ENCODE results near the gene NPTXR. TPM values are rescaled to one million over a fixed set of nuclear protein-coding genes. Genes with fewer than 3 reads are reported as not detected.

The NPTXR gene
- total and polyA plus RNA-seq, 5 donors, result 23.8 to 51.1 (median 32.3) TPM

DNA sequence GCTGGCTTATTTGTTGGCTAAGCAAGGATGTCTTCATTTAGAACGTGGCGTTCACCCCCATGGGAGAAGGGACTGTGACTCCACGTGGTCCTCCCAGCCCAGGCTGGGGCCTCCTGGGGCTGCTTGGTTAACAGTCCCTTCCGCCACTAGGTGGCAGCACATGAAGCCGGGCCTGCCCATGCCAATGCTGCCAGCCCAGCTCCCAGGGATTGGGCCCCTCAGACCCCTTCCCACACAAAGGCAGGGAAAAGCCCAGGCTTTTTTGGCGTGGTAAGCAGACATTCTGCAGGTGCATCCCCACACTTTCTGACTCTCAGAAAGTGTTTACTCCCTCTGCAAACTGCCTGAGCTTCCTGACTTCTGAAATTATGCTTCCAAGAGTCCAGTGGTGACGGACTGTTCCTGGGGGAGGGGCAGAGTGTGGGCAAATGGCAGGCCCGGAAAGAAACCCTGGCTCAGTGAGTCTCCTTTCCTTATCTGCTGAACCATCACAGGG, 25.1 kb upstream of the NPTXR start:
- intact Hi-C loops (cut with DNase I), result loop anchor here in 2 of 4 donors (10.0 kb wide), 3 partner anchors 136 to 446 kb away; partner anchors contain the start of gene RPL3 (in 1 of the 2)
- Histone ChIP-seq H3K27ac (ENCODE audit: low read length) (no peak overlapping the region), H3K4me1 (ENCODE audit: control insufficient read depth, insufficient read depth, low read length) (peaks cover 11% of the 10 kb centered on the region), H3K4me3 (ENCODE audit: low read length) (no peak overlapping the region), H3K9me3 (ENCODE audit: control insufficient read depth, low read length) (no peaks in the 10 kb centered on the region), H3K27me3 (ENCODE audit: control insufficient read depth, insufficient read depth) (no peaks in the 10 kb centered on the region)
- DNase-seq (peak; percentile 84 to 94 (median 92)), ATAC-seq (peak; percentile 18 to 31)
- 9% methylated on average over 8 of the region's 8 CpGs for WGBS

GRCh38 chr22:38868286-38868721, 24.5 kb upstream of the NPTXR start:
- ATAC-seq, result no peak
- Histone ChIP-seq H3K27me3 (ENCODE audit: control insufficient read depth, insufficient read depth) (no peaks in the 10 kb centered on the region), H3K4me3 (ENCODE audit: low read length) (no peak overlapping the region), H3K4me1 (ENCODE audit: control insufficient read depth, insufficient read depth, low read length) (peaks cover 11% of the 10 kb centered on the region), H3K27ac (ENCODE audit: low read length) (no peak overlapping the region), H3K9me3 (ENCODE audit: control insufficient read depth, low read length) (no peaks in the 10 kb centered on the region)
- WGBS, result 88% methylated on average over 8 of the region's 8 CpGs
- no peak for DNase-seq
- intact Hi-C loops (cut with DNase I), result loop anchor here in 2 of 4 donors (10.0 kb wide), 3 partner anchors 136 to 446 kb away; partner anchors contain the start of gene RPL3 (in 1 of the 2)

DNA sequence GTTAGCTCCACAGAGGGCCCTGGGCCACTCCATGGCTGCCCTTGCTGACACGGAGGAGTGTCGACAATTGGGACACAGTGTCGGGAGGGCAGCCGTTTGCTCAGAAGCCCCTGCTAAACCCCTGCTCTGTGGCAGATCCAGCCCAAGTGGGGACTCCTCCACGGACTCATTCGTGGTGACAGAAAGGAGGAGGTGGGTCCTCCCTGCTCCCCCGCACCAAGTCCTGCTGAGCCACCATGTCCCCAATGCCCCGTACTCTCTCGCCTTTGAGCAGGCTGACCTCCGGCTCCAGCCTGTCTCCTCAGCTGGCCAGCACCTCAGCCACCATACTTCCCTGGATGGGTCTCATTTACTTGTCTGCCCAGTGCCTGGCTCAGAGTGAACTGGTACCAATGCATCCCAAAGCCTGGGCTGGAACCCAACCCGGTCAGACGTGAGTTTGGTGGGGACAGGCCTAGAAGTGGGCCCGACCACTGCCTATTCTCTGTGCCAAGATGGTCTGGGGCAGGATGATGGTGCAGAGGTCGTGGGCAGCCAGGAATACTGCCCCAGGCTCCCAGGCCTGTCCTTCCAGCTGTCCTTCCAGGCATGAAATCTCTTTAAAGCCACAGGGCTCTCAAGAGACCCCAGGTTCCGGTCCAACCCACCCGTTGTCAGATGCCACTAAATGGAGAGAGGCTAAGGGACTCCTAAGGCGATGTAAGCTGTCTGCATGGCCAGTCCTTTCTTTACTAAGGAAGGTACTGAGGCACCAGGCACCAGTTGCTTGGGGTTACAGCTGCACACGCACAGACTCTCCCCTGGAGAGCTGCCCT, 23.9 kb upstream of the NPTXR start:
- WGBS, result 84% methylated on average over 18 of the region's 18 CpGs
- Histone ChIP-seq H3K27me3 (ENCODE audit: control insufficient read depth, insufficient read depth) (no peaks in the 10 kb centered on the region), H3K4me3 (ENCODE audit: low read length) (no peak overlapping the region), H3K4me1 (ENCODE audit: control insufficient read depth, insufficient read depth, low read length) (peaks cover 14% of the 10 kb centered on the region), H3K9me3 (ENCODE audit: control insufficient read depth, low read length) (no peaks in the 10 kb centered on the region), H3K27ac (ENCODE audit: low read length) (no peak overlapping the region)
- intact Hi-C loops (cut with DNase I), result loop anchor here in 2 of 4 donors (10.0 kb wide), 3 partner anchors 137 to 447 kb away; partner anchors contain the start of gene RPL3 (in 1 of the 2)
- ATAC-seq (no peak), DNase-seq (peak in 1 of 3 donors; percentile 45)

DNA sequence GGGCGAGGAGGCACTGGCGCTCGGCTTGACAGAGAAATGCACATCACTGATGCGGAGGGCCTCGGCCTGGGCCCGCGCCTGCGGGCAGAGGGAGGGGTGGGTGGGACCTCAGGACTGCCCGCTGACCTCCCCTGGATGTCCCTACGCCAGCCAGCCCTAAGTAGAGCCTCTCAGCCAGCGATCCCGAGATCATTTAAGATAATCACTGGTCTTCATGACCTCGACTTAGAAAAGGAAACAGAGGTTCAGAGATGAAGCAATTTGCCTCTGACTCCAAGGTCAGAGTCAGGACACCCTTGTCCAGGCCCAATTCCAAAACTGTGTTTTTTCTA, 23.3 kb upstream of the NPTXR start:
- 79% methylated on average over 13 of the region's 13 CpGs for WGBS
- Histone ChIP-seq H3K27me3 (ENCODE audit: control insufficient read depth, insufficient read depth) (no peaks in the 10 kb centered on the region), H3K9me3 (ENCODE audit: control insufficient read depth, low read length) (no peaks in the 10 kb centered on the region), H3K4me1 (ENCODE audit: control insufficient read depth, insufficient read depth, low read length) (peaks cover 15% of the 10 kb centered on the region), H3K27ac (ENCODE audit: low read length) (no peak overlapping the region), H3K4me3 (ENCODE audit: low read length) (no peak overlapping the region)
- no peak for ATAC-seq
- intact Hi-C loops (cut with DNase I), result loop anchor here in 2 of 4 donors (10.0 kb wide), 3 partner anchors 138 to 448 kb away; partner anchors contain the start of gene RPL3 (in 1 of the 2)
- DNase-seq, result no peak

GRCh38 chr22:38866399-38867123, 22.7 kb upstream of the NPTXR start:
- Histone ChIP-seq H3K4me3 (ENCODE audit: low read length) (no peak overlapping the region), H3K27me3 (ENCODE audit: control insufficient read depth, insufficient read depth) (no peaks in the 10 kb centered on the region), H3K4me1 (ENCODE audit: control insufficient read depth, insufficient read depth, low read length) (peaks cover 17% of the 10 kb centered on the region), H3K9me3 (ENCODE audit: control insufficient read depth, low read length) (no peaks in the 10 kb centered on the region), H3K27ac (ENCODE audit: low read length) (no peak overlapping the region)
- 75% methylated on average over 75 of the region's 75 CpGs for WGBS
- peak in 2 of 3 donors; percentile 62 to 71 for DNase-seq
- no peak for ATAC-seq
- intact Hi-C loops (cut with DNase I), result loop anchor here in 2 of 4 donors (10.0 kb wide), 3 partner anchors 138 to 448 kb away; partner anchors contain the start of gene RPL3 (in 1 of the 2)

DNA sequence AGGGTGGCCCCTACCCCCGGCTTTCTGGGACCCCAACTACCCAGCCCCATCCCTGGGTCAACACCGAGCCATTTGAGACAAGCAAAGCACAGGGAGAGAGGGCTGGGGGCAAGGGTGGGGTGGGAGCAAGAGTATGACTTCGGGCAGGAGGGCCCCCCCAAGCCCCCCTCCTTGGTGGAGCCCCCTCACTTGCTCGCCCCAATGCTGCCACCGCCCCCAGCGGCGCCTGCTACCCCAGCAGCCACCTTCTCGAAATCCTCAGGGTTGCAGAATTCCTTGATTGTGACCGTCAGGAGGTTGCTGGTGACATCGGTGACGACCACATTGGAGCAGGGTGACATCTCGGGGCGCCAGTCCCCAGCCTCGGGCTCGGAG, 22.2 kb upstream of the NPTXR start:
- Histone ChIP-seq H3K4me1 (ENCODE audit: control insufficient read depth, insufficient read depth, low read length) (peaks cover 20% of the 10 kb centered on the region), H3K27me3 (ENCODE audit: control insufficient read depth, insufficient read depth) (no peaks in the 10 kb centered on the region), H3K4me3 (ENCODE audit: low read length) (no peak overlapping the region), H3K27ac (ENCODE audit: low read length) (no peak overlapping the region), H3K9me3 (ENCODE audit: control insufficient read depth, low read length) (no peaks in the 10 kb centered on the region)
- DNase-seq (peak in 1 of 3 donors; percentile 40), ATAC-seq (no peak)
- intact Hi-C loops (cut with DNase I), result loop anchor here in 2 of 4 donors (10.0 kb wide), 3 partner anchors 139 to 449 kb away; partner anchors contain the start of gene RPL3 (in 1 of the 2)
- 82% methylated on average over 15 of the region's 15 CpGs for WGBS

GRCh38 chr22:38865201-38866023, 21.6 kb upstream of the NPTXR start:
- H3K4me1 ChIP-seq (ENCODE audit: control insufficient read depth, insufficient read depth, low read length), result peaks cover 18% of the 10 kb centered on the region
- H3K9me3 ChIP-seq (ENCODE audit: control insufficient read depth, low read length), result no peaks in the 10 kb centered on the region
- intact Hi-C loops (cut with DNase I), result loop anchor here in 2 of 4 donors (10.0 kb wide), 3 partner anchors 139 to 449 kb away; partner anchors contain the start of gene RPL3 (in 1 of the 2)
- H3K27me3 ChIP-seq (ENCODE audit: control insufficient read depth, insufficient read depth), result no peaks in the 10 kb centered on the region
- ATAC-seq (peak in 1 of 2 donors; percentile 1), DNase-seq (peak in 1 of 3 donors; percentile 75)
- H3K27ac ChIP-seq (ENCODE audit: low read length), result peak overlapping the region; percentile 58
- WGBS, result 70% methylated on average over 20 of the region's 20 CpGs
- no peak overlapping the region for H3K4me3 ChIP-seq (ENCODE audit: low read length)

DNA sequence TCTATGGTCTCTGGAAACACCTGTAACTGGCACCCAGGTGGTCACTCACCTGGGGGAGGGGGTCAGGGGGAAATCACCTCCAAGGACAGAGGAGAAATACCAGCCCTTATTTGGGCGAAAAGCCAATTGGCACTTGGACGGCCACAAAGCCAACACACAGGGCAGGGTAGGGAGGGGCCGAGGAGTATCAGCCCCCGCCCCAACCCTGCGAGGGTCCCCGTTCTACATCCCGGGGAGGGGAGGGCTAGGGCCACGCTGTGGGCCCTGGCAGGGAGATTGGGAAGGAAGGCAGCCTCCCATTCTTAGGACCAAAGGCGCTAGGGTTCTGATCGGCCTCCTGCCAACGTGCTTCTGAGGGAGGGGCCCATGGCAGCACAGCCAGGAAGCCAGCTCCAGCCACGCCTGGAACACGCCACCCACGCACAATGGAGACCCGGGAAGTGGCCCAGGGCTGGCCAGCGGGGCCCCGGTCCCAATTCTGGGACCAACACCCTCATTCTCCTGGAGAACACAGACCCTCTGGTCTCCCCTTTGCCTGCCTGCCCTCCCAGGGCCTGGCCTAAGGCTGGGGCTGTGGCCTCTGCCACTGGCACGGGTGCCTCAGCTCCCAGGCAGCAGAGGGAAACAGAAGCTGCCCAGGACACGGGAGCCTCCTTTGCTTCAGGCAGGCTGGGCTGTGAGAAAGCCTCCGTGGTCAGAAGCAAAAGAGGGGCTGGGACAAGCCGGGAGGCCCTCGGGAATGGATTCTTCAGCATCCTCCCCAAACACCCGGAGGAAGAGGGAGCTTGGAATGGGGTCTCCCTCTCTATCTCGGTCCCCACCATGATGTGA, 20.7 kb upstream of the NPTXR start:
- DNase-seq, result peak; percentile 85 to 90 (median 90)
- H3K27me3 ChIP-seq (ENCODE audit: control insufficient read depth, insufficient read depth), result no peaks in the 10 kb centered on the region
- WGBS, result 24% methylated on average over 24 of the region's 24 CpGs
- no peaks in the 10 kb centered on the region for H3K9me3 ChIP-seq (ENCODE audit: control insufficient read depth, low read length)
- peak; percentile 58 to 73 for ATAC-seq
- H3K4me1 ChIP-seq (ENCODE audit: control insufficient read depth, insufficient read depth, low read length), result peaks cover 18% of the 10 kb centered on the region
- H3K4me3 ChIP-seq (ENCODE audit: low read length), result no peak overlapping the region
- intact Hi-C loops (cut with DNase I), result loop anchor here in 2 of 4 donors (5.0 to 10.0 kb wide), 4 partner anchors 140 to 450 kb away; partner anchors contain the start of gene RPL3 (in 1 of the 2)
- peak overlapping the region; percentile 58 for H3K27ac ChIP-seq (ENCODE audit: low read length)

DNA sequence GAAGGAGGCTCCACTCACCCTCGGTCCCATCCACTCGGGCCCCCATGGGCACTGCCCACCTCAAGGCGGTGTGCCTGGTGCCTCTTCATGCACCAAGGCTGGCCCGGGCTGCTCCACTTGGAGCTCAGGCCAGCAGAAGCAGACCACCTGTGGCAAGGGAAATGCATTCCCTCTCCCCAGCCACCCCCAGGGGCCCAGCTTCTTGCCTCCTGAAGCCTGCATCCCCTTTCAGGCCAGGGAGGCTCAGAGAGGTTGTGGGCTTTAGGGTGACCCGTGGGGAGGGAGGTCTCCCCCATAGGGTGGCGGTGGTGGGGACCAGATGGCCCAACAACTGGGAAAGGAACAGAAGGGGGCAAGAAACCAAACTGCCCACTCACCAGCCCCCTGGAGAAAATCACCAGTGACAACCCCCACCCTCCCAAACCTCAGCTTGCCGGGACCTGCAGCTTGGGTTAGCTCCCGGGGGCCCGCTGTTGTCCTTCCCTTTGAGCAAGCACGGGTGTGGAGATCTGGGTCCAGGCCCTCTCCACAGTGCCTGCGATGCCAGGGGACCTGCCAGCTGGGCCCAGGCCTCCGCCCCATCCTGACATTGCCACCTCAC, 19.8 kb upstream of the NPTXR start:
- no peaks in the 10 kb centered on the region for H3K9me3 ChIP-seq (ENCODE audit: control insufficient read depth, low read length)
- WGBS, result 80% methylated on average over 12 of the region's 12 CpGs
- no peak overlapping the region for H3K27ac ChIP-seq (ENCODE audit: low read length)
- H3K27me3 ChIP-seq (ENCODE audit: control insufficient read depth, insufficient read depth), result no peaks in the 10 kb centered on the region
- no peak overlapping the region for H3K4me3 ChIP-seq (ENCODE audit: low read length)
- intact Hi-C loops (cut with DNase I), result loop anchor here in 2 of 4 donors (5.0 to 10.0 kb wide), 4 partner anchors 141 to 451 kb away; partner anchors contain the start of gene RPL3 (in 1 of the 2)
- ATAC-seq (peak in 1 of 2 donors; percentile 1), DNase-seq (peak in 1 of 3 donors; percentile 60)
- H3K4me1 ChIP-seq (ENCODE audit: control insufficient read depth, insufficient read depth, low read length), result peaks cover 18% of the 10 kb centered on the region

Data from right cardiac atrium (tissue), 5 donors.